ENCODE results near the gene CHMP2A.

Gene CHMP2A

GRCh38 chr19:58552655-58553054 lies 2.2 kb downstream of the CHMP2A start:
- Histone ChIP-seq H3K36me3 (ENCODE audit: insufficient read depth, low read length) (peaks cover 63% of the 10 kb centered on the region), H3K27me3 (ENCODE audit: insufficient read depth, low read length, poor library complexity, severe bottlenecking) (no peaks in the 10 kb centered on the region), H3K79me2 (ENCODE audit: insufficient read depth, low read length) (peaks cover 92% of the 10 kb centered on the region), H3F3A (ENCODE audit: low read depth) (peaks cover 25% of the 10 kb centered on the region; the same call in 1 of the 2 replicates), H3K4me2 (ENCODE audit: low read depth, low read length, poor library complexity, severe bottlenecking) (no peak overlapping the region), H3K4me1 (ENCODE audit: insufficient read depth, low read length, poor library complexity, severe bottlenecking) (peaks cover 29% of the 10 kb centered on the region), H3K4me3 (ENCODE audit: low read length, poor library complexity, severe bottlenecking) (no peak overlapping the region), H4K20me1 (ENCODE audit: insufficient read depth, low read length, poor library complexity, severe bottlenecking) (peaks cover 88% of the 10 kb centered on the region), H3K9me3 (ENCODE audit: insufficient read depth, low read depth, low read length) (no peaks in the 10 kb centered on the region), H3K9me2 (replicated peaks; ENCODE audit: low read depth, low read length) (no peaks in the 10 kb centered on the region), H2AFZ (ENCODE audit: low read length) (no peak overlapping the region), H3K9ac (ENCODE audit: low read depth, low read length, poor library complexity, severe bottlenecking) (no peak overlapping the region)
- TF ChIP-seq, protein P1, sequence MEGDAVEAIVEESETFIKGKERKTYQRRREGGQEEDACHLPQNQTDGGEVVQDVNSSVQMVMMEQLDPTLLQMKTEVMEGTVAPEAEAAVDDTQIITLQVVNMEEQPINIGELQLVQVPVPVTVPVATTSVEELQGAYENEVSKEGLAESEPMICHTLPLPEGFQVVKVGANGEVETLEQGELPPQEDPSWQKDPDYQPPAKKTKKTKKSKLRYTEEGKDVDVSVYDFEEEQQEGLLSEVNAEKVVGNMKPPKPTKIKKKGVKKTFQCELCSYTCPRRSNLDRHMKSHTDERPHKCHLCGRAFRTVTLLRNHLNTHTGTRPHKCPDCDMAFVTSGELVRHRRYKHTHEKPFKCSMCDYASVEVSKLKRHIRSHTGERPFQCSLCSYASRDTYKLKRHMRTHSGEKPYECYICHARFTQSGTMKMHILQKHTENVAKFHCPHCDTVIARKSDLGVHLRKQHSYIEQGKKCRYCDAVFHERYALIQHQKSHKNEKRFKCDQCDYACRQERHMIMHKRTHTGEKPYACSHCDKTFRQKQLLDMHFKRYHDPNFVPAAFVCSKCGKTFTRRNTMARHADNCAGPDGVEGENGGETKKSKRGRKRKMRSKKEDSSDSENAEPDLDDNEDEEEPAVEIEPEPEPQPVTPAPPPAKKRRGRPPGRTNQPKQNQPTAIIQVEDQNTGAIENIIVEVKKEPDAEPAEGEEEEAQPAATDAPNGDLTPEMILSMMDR (conservative IDR thresholded peaks at IDR 0.05; ENCODE audit: low read length): no peak
- TF ChIP-seq EZH2phosphoT487 (IDR thresholded peaks at IDR 0.05; ENCODE audit: borderline replicate concordance): no peak

DNA sequence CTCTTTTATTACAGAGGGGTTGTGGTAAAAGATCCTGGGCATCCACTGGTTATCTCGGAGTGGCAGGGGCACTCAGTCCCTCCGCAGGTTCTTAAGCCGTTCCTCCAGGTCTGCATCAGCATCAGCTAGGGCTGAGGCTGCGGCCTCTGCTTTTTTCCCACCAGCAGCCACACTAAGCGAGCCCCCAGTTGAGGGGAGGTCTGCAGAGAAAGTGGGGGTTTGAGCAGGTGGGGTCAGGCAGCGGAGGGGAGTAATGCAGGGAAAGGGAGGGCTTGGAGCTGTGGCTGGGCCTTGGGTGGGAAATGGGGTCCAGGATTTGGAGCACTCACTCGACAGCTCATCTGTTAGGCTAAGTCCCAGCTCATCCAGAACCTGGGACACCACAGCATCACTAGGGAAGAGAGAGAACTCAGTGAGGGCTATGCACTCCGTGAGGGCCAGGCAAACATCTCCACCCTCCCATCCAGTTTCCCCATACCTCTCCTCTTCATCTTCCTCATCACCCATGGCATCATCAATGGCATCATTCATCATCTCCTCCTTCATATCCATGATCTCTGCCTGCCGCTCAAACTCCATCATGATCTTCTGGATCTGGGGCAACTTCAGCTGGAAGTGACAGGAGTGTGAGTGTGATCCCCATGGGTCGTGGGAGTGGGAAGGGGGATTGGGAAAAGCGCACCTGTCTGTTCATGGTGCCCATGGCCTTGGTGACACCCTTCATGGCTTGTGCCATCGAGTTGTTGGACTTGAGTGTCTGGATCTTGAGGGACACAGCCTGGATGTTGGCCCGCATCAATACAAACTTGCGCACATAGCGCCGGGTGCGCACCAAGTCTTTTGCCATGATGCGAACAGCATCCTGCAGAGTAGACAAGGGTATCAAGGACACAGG lies 3.1 kb downstream of the CHMP2A start:
- Histone ChIP-seq H3K36me3 (ENCODE audit: insufficient read depth, low read length) (peaks cover 70% of the 10 kb centered on the region), H3K27me3 (ENCODE audit: insufficient read depth, low read length, poor library complexity, severe bottlenecking) (no peaks in the 10 kb centered on the region), H3K4me2 (ENCODE audit: low read depth, low read length, poor library complexity, severe bottlenecking) (no peak overlapping the region), H3F3A (ENCODE audit: low read depth) (peaks cover 25% of the 10 kb centered on the region; the same call in 1 of the 2 replicates), H3K9me3 (ENCODE audit: insufficient read depth, low read depth, low read length) (no peaks in the 10 kb centered on the region), H3K9ac (ENCODE audit: low read depth, low read length, poor library complexity, severe bottlenecking) (no peak overlapping the region), H2AFZ (ENCODE audit: low read length) (no peak overlapping the region), H3K4me3 (ENCODE audit: low read length, poor library complexity, severe bottlenecking) (no peak overlapping the region), H4K20me1 (ENCODE audit: insufficient read depth, low read length, poor library complexity, severe bottlenecking) (peaks cover 88% of the 10 kb centered on the region), H3K4me1 (ENCODE audit: insufficient read depth, low read length, poor library complexity, severe bottlenecking) (peaks cover 28% of the 10 kb centered on the region), H3K79me2 (ENCODE audit: insufficient read depth, low read length) (peaks cover 92% of the 10 kb centered on the region), H3K9me2 (replicated peaks; ENCODE audit: low read depth, low read length) (no peaks in the 10 kb centered on the region)
- TF ChIP-seq, protein P1 (conservative IDR thresholded peaks at IDR 0.05; ENCODE audit: low read length): no peak
- TF ChIP-seq EZH2phosphoT487 (IDR thresholded peaks at IDR 0.05; ENCODE audit: borderline replicate concordance): no peak

GRCh38 chr19:58551123-58551497 lies 3.8 kb downstream of the CHMP2A start:
- no peak overlapping the region for H3K4me3 ChIP-seq (ENCODE audit: low read length, poor library complexity, severe bottlenecking)
- peaks cover 31% of the 10 kb centered on the region for H3K4me1 ChIP-seq (ENCODE audit: insufficient read depth, low read length, poor library complexity, severe bottlenecking)
- peaks cover 64% of the 10 kb centered on the region for H3K36me3 ChIP-seq (ENCODE audit: insufficient read depth, low read length)
- H3K79me2 ChIP-seq (ENCODE audit: insufficient read depth, low read length): peaks cover 92% of the 10 kb centered on the region
- no peak overlapping the region for H2AFZ ChIP-seq (ENCODE audit: low read length)
- no peak overlapping the region for H3K9ac ChIP-seq (ENCODE audit: low read depth, low read length, poor library complexity, severe bottlenecking)
- H3F3A ChIP-seq (ENCODE audit: low read depth): peaks cover 25% of the 10 kb centered on the region; the same call in 1 of the 2 replicates
- no peaks in the 10 kb centered on the region for H3K9me3 ChIP-seq (ENCODE audit: insufficient read depth, low read depth, low read length)
- no peaks in the 10 kb centered on the region for H3K27me3 ChIP-seq (ENCODE audit: insufficient read depth, low read length, poor library complexity, severe bottlenecking)
- H3K4me2 ChIP-seq (ENCODE audit: low read depth, low read length, poor library complexity, severe bottlenecking): no peak overlapping the region
- H4K20me1 ChIP-seq (ENCODE audit: insufficient read depth, low read length, poor library complexity, severe bottlenecking): peaks cover 88% of the 10 kb centered on the region
- TF ChIP-seq, protein P1 (conservative IDR thresholded peaks at IDR 0.05; ENCODE audit: low read length): no peak
- no peak for TF ChIP-seq EZH2phosphoT487 (IDR thresholded peaks at IDR 0.05; ENCODE audit: borderline replicate concordance)
- no peaks in the 10 kb centered on the region for H3K9me2 ChIP-seq (replicated peaks; ENCODE audit: low read depth, low read length)

Data from Loucy (cell line).